Transverse colon (tissue), 4 donors: ENCODE results near the gene PDGFC. TPM values are rescaled to one million over a fixed set of nuclear protein-coding genes. Genes with fewer than 3 reads are reported as not detected.

Source experiments
- DNase-seq: peaks from one replicate; pipeline ENCODE4 v3.0.0-alpha.2; 2019
- H3K27ac ChIP-seq, 4 donors: fragments of 200-600 bp; sonication (generic); 2 replicates each; pipeline ENCODE4 v1.5.1; 2016 to 2018; ENCODE audit warnings: inconsistent platforms in 4 of 4
- H3K27me3 ChIP-seq: fragments of 200-600 bp; sonication (generic); 2 replicates; pipeline ENCODE4 v1.5.1; 2017; ENCODE audit warnings: inconsistent platforms
- H3K36me3 ChIP-seq, 4 donors: fragments of 200-600 bp; sonication (generic); 2 replicates each; pipeline ENCODE4 v1.5.1; 2017 to 2019; ENCODE audit warnings: inconsistent platforms in 4 of 4
- H3K4me1 ChIP-seq, 4 donors: fragments of 200-600 bp; sonication (generic); 2 replicates each; pipeline ENCODE4 v1.5.1; 2017 to 2020; ENCODE audit warnings: inconsistent platforms in 4 of 4
- H3K4me3 ChIP-seq, 4 donors: fragments of 200-600 bp; sonication (generic); 1 replicate in 1 of 4; 2 replicates in 3 of 4; pipeline versions ENCODE4 v1.5.1 to v1.6.1; 2017 to 2019; ENCODE audit warnings: inconsistent platforms in 4 of 4
- H3K9me3 ChIP-seq, 2 donors: fragments of 200-600 bp; sonication (generic); 2 replicates each; pipeline ENCODE4 v1.5.1; 2017 to 2019; ENCODE audit warnings: inconsistent platforms in 2 of 2
- EP300 ChIP-seq: sonication (generic); formaldehyde crosslinking; IDR thresholded peaks from one replicate; pipeline ENCODE4 v1.6.1; 2017; ENCODE audit warnings: antibody characterized with exemption, low read depth
- POLR2A ChIP-seq: fragments of 450-650 bp; IDR thresholded peaks from one replicate; pipeline ENCODE4 v1.6.1; 2016; ENCODE audit warnings: antibody characterized with exemption, mild to moderate bottlenecking, moderate library complexity
- POLR2AphosphoS5 ChIP-seq, 3 donors: sonication (generic); formaldehyde crosslinking; IDR thresholded peaks; one replicate each; pipeline ENCODE4 v1.6.1; 2016; ENCODE audit warnings: antibody characterized with exemption in 3 of 3
- WGBS, 2 donors: methylation state at CpG; one replicate each; pipeline ENCODE4 v1.1.5; 2018; ENCODE audit warnings: low coverage in 1 of 2; 5-methylcytosine and 5-hydroxymethylcytosine counted together
- in situ Hi-C, 4 donors: fragments of 200-750 bp; cut with MboI; loops; one replicate each; pipeline versions ENCODE4 v1.15.0 to v1.15.1; 2017; ENCODE audit warnings: low sequenced_read_pairs in 3 of 4, low pct_ligation_motif_present in 1 of 4, low pct_unique_long_range_greater_than_20kb in 1 of 4
- intact Hi-C: fragments of 100-400 bp; cut with DNase I; formaldehyde crosslinking; loops from one replicate; pipeline ENCODE4 v1.15.1; 2023; ENCODE audit warnings: low total_unique reads
- total RNA-seq, 4 donors: library from RNA; depleted of rRNA; stranded (reverse); fragments of >200 nt; gene quantifications; one replicate each; pipeline ENCODE4 v1.1.0, GENCODE V29; 2016
- TF ChIP-seq, protein P1 (sequence below), 5 experiments: fragments of 200-600 bp in 3 of 5; fragments of 450-650 bp in 2 of 5; sonication (generic) in 3 of 5; IDR thresholded peaks; 1 replicate in 2 of 5; 2 replicates in 3 of 5; pipeline ENCODE4 v1.5.1; 2016 to 2017; ENCODE audit warnings: antibody characterized with exemption in 5 of 5, inconsistent platforms in 3 of 5, mild to moderate bottlenecking in 2 of 5, moderate library complexity in 1 of 5

Gene PDGFC
- total RNA-seq, 4 donors from 2014 or later = 0.40 to 20.6 (median 7.5) TPM

DNA sequence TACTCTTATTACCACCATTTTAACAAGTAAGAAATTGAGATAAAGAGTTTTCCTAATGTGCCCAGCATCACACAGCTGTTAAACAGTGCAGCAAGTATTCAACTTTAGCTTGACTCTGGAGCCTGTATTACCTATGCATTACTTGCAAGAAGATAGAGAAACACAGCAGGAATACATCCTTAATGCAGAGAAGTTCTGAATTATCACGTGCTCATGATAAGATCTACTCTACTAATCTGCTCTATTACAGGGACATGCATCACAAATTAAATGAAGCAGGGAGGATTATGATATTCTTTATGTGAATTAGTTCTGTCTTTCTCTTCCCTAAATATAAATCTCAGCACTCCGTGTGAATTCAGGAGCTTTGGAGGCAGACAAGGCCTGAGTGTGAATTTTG is 39.0 kb upstream of the PDGFC start:
- Histone ChIP-seq H3K27ac (no peak overlapping the region), H3K9me3 (no peaks in the 10 kb centered on the region), H3K4me1 (no peaks in the 10 kb centered on the region), H3K36me3 (no peaks in the 10 kb centered on the region), H3K4me3 (no peak overlapping the region), H3K27me3 (no peaks in the 10 kb centered on the region)
- TF ChIP-seq EP300 (no peak), POLR2A (no peak)
- 79 to 83% methylated on average over 2 of the region's 2 CpGs for WGBS, 2 donors
- intact Hi-C loops (no loop called here), in situ Hi-C loops (no loop called here)
- no peak for DNase-seq

DNA sequence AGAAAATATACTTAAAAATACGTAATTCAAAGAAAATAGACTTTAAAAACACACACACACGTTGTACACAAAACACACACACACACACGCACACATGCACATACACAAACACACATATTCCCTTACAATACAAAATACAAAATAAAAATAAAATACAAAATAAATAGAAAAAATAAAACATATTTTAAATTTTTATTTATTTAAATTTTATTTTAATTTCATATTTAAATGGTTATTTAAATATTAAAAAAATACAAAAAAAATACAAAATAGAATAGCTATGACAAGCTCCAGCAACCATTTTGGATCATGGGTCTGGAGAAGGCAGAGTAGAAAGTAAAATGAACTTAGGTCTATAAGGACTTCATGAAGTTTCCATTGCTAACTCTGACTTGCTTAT is 34.2 kb upstream of the PDGFC start:
- 87 to 95% methylated on average over 3 of the region's 3 CpGs for WGBS, 2 donors
- in situ Hi-C loops (no loop called here), intact Hi-C loops (no loop called here)
- no peaks in the 10 kb centered on the region for H3K9me3 ChIP-seq
- no peak for DNase-seq
- H3K4me3 ChIP-seq = no peak overlapping the region
- no peaks in the 10 kb centered on the region for H3K27me3 ChIP-seq
- H3K4me1 ChIP-seq = peaks cover 0 to 5% (median 0%) of the 10 kb centered on the region in 4 donors
- no peak overlapping the region for H3K27ac ChIP-seq
- TF ChIP-seq EP300 (no peak), POLR2AphosphoS5 (IDR thresholded peaks at IDR 0.05) (no peak), POLR2A (no peak)
- TF ChIP-seq, protein P1, sequence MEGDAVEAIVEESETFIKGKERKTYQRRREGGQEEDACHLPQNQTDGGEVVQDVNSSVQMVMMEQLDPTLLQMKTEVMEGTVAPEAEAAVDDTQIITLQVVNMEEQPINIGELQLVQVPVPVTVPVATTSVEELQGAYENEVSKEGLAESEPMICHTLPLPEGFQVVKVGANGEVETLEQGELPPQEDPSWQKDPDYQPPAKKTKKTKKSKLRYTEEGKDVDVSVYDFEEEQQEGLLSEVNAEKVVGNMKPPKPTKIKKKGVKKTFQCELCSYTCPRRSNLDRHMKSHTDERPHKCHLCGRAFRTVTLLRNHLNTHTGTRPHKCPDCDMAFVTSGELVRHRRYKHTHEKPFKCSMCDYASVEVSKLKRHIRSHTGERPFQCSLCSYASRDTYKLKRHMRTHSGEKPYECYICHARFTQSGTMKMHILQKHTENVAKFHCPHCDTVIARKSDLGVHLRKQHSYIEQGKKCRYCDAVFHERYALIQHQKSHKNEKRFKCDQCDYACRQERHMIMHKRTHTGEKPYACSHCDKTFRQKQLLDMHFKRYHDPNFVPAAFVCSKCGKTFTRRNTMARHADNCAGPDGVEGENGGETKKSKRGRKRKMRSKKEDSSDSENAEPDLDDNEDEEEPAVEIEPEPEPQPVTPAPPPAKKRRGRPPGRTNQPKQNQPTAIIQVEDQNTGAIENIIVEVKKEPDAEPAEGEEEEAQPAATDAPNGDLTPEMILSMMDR (IDR thresholded peaks at IDR 0.05) = no peak
- H3K36me3 ChIP-seq = no peaks in the 10 kb centered on the region

DNA sequence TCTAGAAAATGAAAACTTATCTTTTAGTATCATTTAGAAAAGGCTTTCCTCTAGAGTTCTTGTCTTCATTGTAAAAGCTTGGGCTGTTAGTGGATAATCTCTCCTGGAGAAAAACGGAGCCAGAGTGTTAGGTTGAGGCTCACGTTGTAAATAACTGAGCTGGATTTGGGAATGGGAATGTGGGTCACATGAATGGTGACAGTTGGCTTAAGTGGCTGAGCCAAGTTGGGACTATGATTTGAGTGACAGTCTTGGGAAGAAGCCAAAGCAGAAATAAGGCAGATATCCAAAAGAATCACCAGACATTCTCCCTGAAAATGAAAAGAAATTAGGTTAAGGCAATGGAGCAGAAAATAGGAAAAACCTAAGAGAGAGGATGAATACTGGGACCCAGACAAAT is 33.6 kb upstream of the PDGFC start:
- WGBS, 2 donors = 47 to 70% methylated on average over 2 of the region's 2 CpGs

DNA sequence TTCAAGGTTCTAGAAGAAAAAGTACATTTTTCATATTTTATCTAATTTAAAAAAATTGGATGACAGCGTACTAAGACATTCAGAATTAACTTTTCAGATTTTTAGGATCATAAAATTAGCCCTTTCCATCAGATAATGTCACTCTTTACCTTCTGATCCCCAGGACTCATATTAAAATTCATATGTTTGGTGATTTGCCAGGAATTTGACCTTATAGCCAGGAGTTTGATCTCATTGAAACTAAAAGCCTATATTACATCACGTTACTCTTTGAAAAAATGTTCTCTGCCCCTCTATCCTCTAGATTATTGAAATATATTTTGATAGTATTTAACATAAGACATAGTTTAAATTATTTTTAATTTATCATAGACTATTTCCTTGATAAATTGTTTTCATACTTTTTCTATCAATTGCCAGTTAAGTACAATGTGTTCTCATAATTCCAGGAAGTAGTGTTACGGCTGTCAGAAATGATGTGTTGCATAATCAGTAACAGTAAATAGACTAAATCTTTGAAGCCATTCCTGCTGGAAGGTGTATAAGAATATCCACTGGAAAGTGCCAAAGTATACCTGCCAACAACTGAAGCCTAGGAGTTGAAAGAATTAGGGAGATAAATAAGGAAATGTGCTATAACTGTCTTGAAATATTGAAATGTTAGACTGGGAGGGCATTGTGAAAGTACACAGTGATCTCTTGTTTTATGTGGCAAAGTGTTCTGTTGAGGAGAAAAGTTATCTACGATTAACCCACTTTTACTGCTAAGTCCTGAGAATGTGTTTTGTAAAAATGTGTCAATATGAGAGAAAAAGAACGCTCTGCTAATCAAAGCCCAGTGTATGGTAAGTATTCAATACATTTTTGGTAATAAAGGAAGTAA is 32.9 kb upstream of the PDGFC start:
- H3K4me3 ChIP-seq = no peak overlapping the region
- peaks cover 0 to 5% (median under 1%) of the 10 kb centered on the region in 4 donors for H3K4me1 ChIP-seq
- in situ Hi-C loops (no loop called here), intact Hi-C loops (no loop called here)
- H3K9me3 ChIP-seq = no peaks in the 10 kb centered on the region
- DNase-seq = no peak
- TF ChIP-seq POLR2A = no peak
- no peak for TF ChIP-seq POLR2AphosphoS5 (IDR thresholded peaks at IDR 0.05)
- TF ChIP-seq, protein P1 (IDR thresholded peaks at IDR 0.05) = no peak
- no peak for TF ChIP-seq EP300
- no peaks in the 10 kb centered on the region for H3K36me3 ChIP-seq
- no peaks in the 10 kb centered on the region for H3K27me3 ChIP-seq
- WGBS, 2 donors = 58% methylated on average over 5 of the region's 5 CpGs
- H3K27ac ChIP-seq = no peak overlapping the region

More for the DNA sequence above, 33.6 kb upstream of the PDGFC start:
- Histone ChIP-seq H3K27me3 (no peaks in the 10 kb centered on the region), H3K4me1 (peaks cover 0 to 5% (median 0%) of the 10 kb centered on the region in 4 donors), H3K9me3 (no peaks in the 10 kb centered on the region), H3K4me3 (no peak overlapping the region), H3K36me3 (no peaks in the 10 kb centered on the region), H3K27ac (no peak overlapping the region)
- in situ Hi-C loops (no loop called here), intact Hi-C loops (no loop called here)
- DNase-seq = no peak
- no peak for TF ChIP-seq POLR2AphosphoS5 (IDR thresholded peaks at IDR 0.05)
- TF ChIP-seq, protein P1 (IDR thresholded peaks at IDR 0.05) = no peak
- TF ChIP-seq POLR2A = no peak
- no peak for TF ChIP-seq EP300
